ENCODE results near the gene KCNG2.

GRCh38 chr18:79809482-79810192 lies 11.9 kb downstream of the KCNG2 start:
- TF ChIP-seq STAT5B (CRISPR knock-in tag; IDR thresholded peaks at IDR 0.05) (no peak), CCAR2 (optimal IDR thresholded peaks at IDR 0.05; ENCODE audit: low read depth, low read length) (no peak), NONO (IDR thresholded peaks at IDR 0.05) (no peak), NONO (CRISPR knock-in tag; conservative IDR thresholded peaks at IDR 0.05) (no peak), MXD4 (CRISPR knock-in tag; IDR thresholded peaks at IDR 0.05) (no peak), MXI1 (IDR thresholded peaks at IDR 0.05; ENCODE audit: borderline replicate concordance, low read depth, low read length) (no peak)

Measured in HepG2 (cell line).